ENCODE results near the gene C3orf20.

C3orf20 gene

GRCh38 chr3:14640157-14640562 is 34.8 kb upstream of the C3orf20 start:
- Histone ChIP-seq H3F3A (ENCODE audit: insufficient read depth, low read length) (no peaks in the 10 kb centered on the region), H3K36me3 (ENCODE audit: insufficient read depth, low read length) (no peaks in the 10 kb centered on the region), H3K9me3 (ENCODE audit: low read length) (no peaks in the 10 kb centered on the region), H3K9me2 (ENCODE audit: low read depth, low read length) (no peaks in the 10 kb centered on the region), H3K4me1 (ENCODE audit: insufficient read depth, low read length, severe bottlenecking) (no peaks in the 10 kb centered on the region), H3K79me2 (ENCODE audit: insufficient read depth, low read length) (no peaks in the 10 kb centered on the region), H3K4me2 (ENCODE audit: low read length) (no peak overlapping the region), H2AFZ (ENCODE audit: low read length) (no peak overlapping the region), H3K4me3 (ENCODE audit: low read depth, low read length, poor library complexity, severe bottlenecking) (no peak overlapping the region), H3K27ac (ENCODE audit: low read depth, low read length, poor library complexity, severe bottlenecking) (no peak overlapping the region), H4K20me1 (ENCODE audit: insufficient read depth, low read length) (no peaks in the 10 kb centered on the region), H3K9ac (ENCODE audit: low read length) (no peak overlapping the region), H3K27me3 (ENCODE audit: insufficient read depth, low read length) (peaks cover 28% of the 10 kb centered on the region)
- no peak for TF ChIP-seq EZH2 (IDR thresholded peaks at IDR 0.05; ENCODE audit: borderline replicate concordance, low read length)
- TF ChIP-seq CTCF (IDR thresholded peaks at IDR 0.05; ENCODE audit: low read length) = no peak

GRCh38 chr3:14640734-14641133 is 34.2 kb upstream of the C3orf20 start:
- H3K9ac ChIP-seq (ENCODE audit: low read length) = no peak overlapping the region
- H2AFZ ChIP-seq (ENCODE audit: low read length) = no peak overlapping the region
- H3K4me2 ChIP-seq (ENCODE audit: low read length) = no peak overlapping the region
- H3K9me3 ChIP-seq (ENCODE audit: low read length) = no peaks in the 10 kb centered on the region
- H3F3A ChIP-seq (ENCODE audit: insufficient read depth, low read length) = no peaks in the 10 kb centered on the region
- H3K9me2 ChIP-seq (ENCODE audit: low read depth, low read length) = no peaks in the 10 kb centered on the region
- no peaks in the 10 kb centered on the region for H3K4me1 ChIP-seq (ENCODE audit: insufficient read depth, low read length, severe bottlenecking)
- no peaks in the 10 kb centered on the region for H3K36me3 ChIP-seq (ENCODE audit: insufficient read depth, low read length)
- H4K20me1 ChIP-seq (ENCODE audit: insufficient read depth, low read length) = no peaks in the 10 kb centered on the region
- H3K27ac ChIP-seq (ENCODE audit: low read depth, low read length, poor library complexity, severe bottlenecking) = no peak overlapping the region
- peaks cover 23% of the 10 kb centered on the region for H3K27me3 ChIP-seq (ENCODE audit: insufficient read depth, low read length)
- H3K79me2 ChIP-seq (ENCODE audit: insufficient read depth, low read length) = no peaks in the 10 kb centered on the region
- H3K4me3 ChIP-seq (ENCODE audit: low read depth, low read length, poor library complexity, severe bottlenecking) = no peak overlapping the region
- TF ChIP-seq CTCF (IDR thresholded peaks at IDR 0.05; ENCODE audit: low read length) (no peak), EZH2 (IDR thresholded peaks at IDR 0.05; ENCODE audit: borderline replicate concordance, low read length) (no peak)

- no peak overlapping the region for H3K27ac ChIP-seq (ENCODE audit: low read depth, low read length, poor library complexity, severe bottlenecking)
- H2AFZ ChIP-seq (ENCODE audit: low read length) = no peak overlapping the region
- no peak overlapping the region for H3K9ac ChIP-seq (ENCODE audit: low read length)
- H3K36me3 ChIP-seq (ENCODE audit: insufficient read depth, low read length) = no peaks in the 10 kb centered on the region
- no peak overlapping the region for H3K4me2 ChIP-seq (ENCODE audit: low read length)
- no peaks in the 10 kb centered on the region for H4K20me1 ChIP-seq (ENCODE audit: insufficient read depth, low read length)
- H3K4me1 ChIP-seq (ENCODE audit: insufficient read depth, low read length, severe bottlenecking) = no peaks in the 10 kb centered on the region
- no peaks in the 10 kb centered on the region for H3K9me3 ChIP-seq (ENCODE audit: low read length)
- H3K9me2 ChIP-seq (ENCODE audit: low read depth, low read length) = no peaks in the 10 kb centered on the region
- H3K79me2 ChIP-seq (ENCODE audit: insufficient read depth, low read length) = no peaks in the 10 kb centered on the region
- H3K27me3 ChIP-seq (ENCODE audit: insufficient read depth, low read length) = peaks cover 20% of the 10 kb centered on the region
- H3F3A ChIP-seq (ENCODE audit: insufficient read depth, low read length) = no peaks in the 10 kb centered on the region
- TF ChIP-seq CTCF (IDR thresholded peaks at IDR 0.05; ENCODE audit: low read length) (no peak), EZH2 (IDR thresholded peaks at IDR 0.05; ENCODE audit: borderline replicate concordance, low read length) (no peak)
- H3K4me3 ChIP-seq (ENCODE audit: low read depth, low read length, poor library complexity, severe bottlenecking) = no peak overlapping the region
Measured at GRCh38 chr3:14641346-14641745, 33.6 kb upstream of the C3orf20 start.

All from OCI-LY1 (cell line).